Mesendoderm (in vitro differentiated cells): Measurements from ENCODE around the gene TRIM46.
"Not testable (repeated sequence)": the region's sequence is repeated elsewhere in the genome, so short reads cannot be mapped to it uniquely, and the experiment has no call there.

Source experiments
- DNase-seq: peaks from one replicate; pipeline ENCODE4 v3.0.0; 2013
- H2AK5ac ChIP-seq: 2 replicates; pipeline ENCODE4 v1.6.1; 2013; ENCODE audit warnings: low read length, inconsistent platforms
- H2BK120ac ChIP-seq: 2 replicates; pipeline ENCODE4 v1.6.1; 2013; ENCODE audit warnings: low read depth, mild to moderate bottlenecking, low read length, moderate library complexity, mixed read lengths
- H2BK15ac ChIP-seq: replicated peaks from 2 replicates; pipeline ENCODE4 v1.6.1; 2013; ENCODE audit warnings: low read depth, mild to moderate bottlenecking, moderate library complexity
- H2BK5ac ChIP-seq: 2 replicates; pipeline ENCODE4 v1.6.1; 2013; ENCODE audit warnings: low read length, inconsistent platforms
- H3K18ac ChIP-seq: 2 replicates; pipeline ENCODE4 v1.6.1; 2013; ENCODE audit warnings: mild to moderate bottlenecking, low read length, mixed read lengths
- H3K23ac ChIP-seq: one replicate; pipeline ENCODE4 v1.6.1; 2013; ENCODE audit warnings: low read length
- H3K27ac ChIP-seq: 2 replicates; pipeline ENCODE4 v1.5.1; 2013; ENCODE audit warnings: low read depth, mild to moderate bottlenecking, inconsistent platforms, low read length, moderate library complexity
- H3K27me3 ChIP-seq: 2 replicates; pipeline ENCODE4 v1.6.1; 2013; ENCODE audit warnings: low read length, control low read depth, mild to moderate bottlenecking, inconsistent platforms; ENCODE audit not compliant: insufficient read depth, poor library complexity
- H3K36me3 ChIP-seq: 2 replicates; pipeline ENCODE4 v1.6.1; 2013; ENCODE audit warnings: low read length, inconsistent platforms; ENCODE audit not compliant: control insufficient read depth, insufficient read depth
- H3K4ac ChIP-seq: one replicate; pipeline ENCODE4 v1.6.1; 2013; ENCODE audit warnings: low read depth, mild to moderate bottlenecking, low read length, moderate library complexity
- H3K4me1 ChIP-seq: 2 replicates; pipeline ENCODE4 v1.6.1; 2013; ENCODE audit warnings: low read depth, low read length, inconsistent platforms; ENCODE audit not compliant: control insufficient read depth
- H3K4me2 ChIP-seq: 2 replicates; pipeline ENCODE4 v1.6.1; 2013; ENCODE audit warnings: low read length
- H3K4me3 ChIP-seq: 2 replicates; pipeline ENCODE4 v1.5.1; 2013; ENCODE audit warnings: mild to moderate bottlenecking, low read length
- H3K56ac ChIP-seq: one replicate; pipeline ENCODE4 v1.6.1; 2013; ENCODE audit warnings: low read length
- H3K79me1 ChIP-seq: 2 replicates; pipeline ENCODE4 v1.6.1; 2013; ENCODE audit warnings: low read length, inconsistent platforms
- H3K79me2 ChIP-seq: 2 replicates; pipeline ENCODE4 v1.6.1; 2013; ENCODE audit warnings: mild to moderate bottlenecking, low read length; ENCODE audit not compliant: control insufficient read depth, insufficient read depth
- H3K9ac ChIP-seq: 2 replicates; pipeline ENCODE4 v1.6.1; 2013; ENCODE audit warnings: low read length, inconsistent platforms
- H4K5ac ChIP-seq: one replicate; pipeline ENCODE4 v1.6.1; 2013; ENCODE audit warnings: low read length
- H4K8ac ChIP-seq: one replicate; pipeline ENCODE4 v1.6.1; 2013; ENCODE audit warnings: low read depth, mild to moderate bottlenecking, control low read depth, low read length, moderate library complexity
- WGBS: extraction: QIAGEN DNeasy Blood & Tissue Kit; methylation state at CpG from one replicate; pipeline ENCODE4 v1.1.7; 2013; ENCODE audit warnings: low lambda C conversion rate, missing lambda C conversion rate; ENCODE audit not compliant: insufficient coverage; ENCODE audit errors: extremely low coverage; 5-methylcytosine and 5-hydroxymethylcytosine counted together

TRIM46 gene

GRCh38 chr1:155186067-155186793, 12.6 kb downstream of the TRIM46 start:
- Histone ChIP-seq H3K4me1 (no peaks in the 10 kb centered on the region), H3K9ac (no peak overlapping the region), H2BK5ac (no peak overlapping the region), H3K56ac (no peak overlapping the region), H3K27ac (no peak overlapping the region), H2BK15ac (no peak overlapping the region), H3K18ac (no peak overlapping the region), H3K23ac (no peak overlapping the region), H3K36me3 (no peaks in the 10 kb centered on the region), H4K5ac (no peak overlapping the region), H3K4ac (no peak overlapping the region), H2BK120ac (no peak overlapping the region), H4K8ac (no peak overlapping the region), H3K79me1 (no peaks in the 10 kb centered on the region), H3K4me2 (no peak overlapping the region), H3K4me3 (no peak overlapping the region), H2AK5ac (no peak overlapping the region), H3K79me2 (no peaks in the 10 kb centered on the region), H3K27me3 (no peaks in the 10 kb centered on the region)
- WGBS, result no CpG with 5 or more reads among the region's 8 CpGs
- DNase-seq, result no peak

GRCh38 chr1:155186794-155187455, 13.3 kb downstream of the TRIM46 start:
- H3K18ac ChIP-seq, result no peak overlapping the region

DNA sequence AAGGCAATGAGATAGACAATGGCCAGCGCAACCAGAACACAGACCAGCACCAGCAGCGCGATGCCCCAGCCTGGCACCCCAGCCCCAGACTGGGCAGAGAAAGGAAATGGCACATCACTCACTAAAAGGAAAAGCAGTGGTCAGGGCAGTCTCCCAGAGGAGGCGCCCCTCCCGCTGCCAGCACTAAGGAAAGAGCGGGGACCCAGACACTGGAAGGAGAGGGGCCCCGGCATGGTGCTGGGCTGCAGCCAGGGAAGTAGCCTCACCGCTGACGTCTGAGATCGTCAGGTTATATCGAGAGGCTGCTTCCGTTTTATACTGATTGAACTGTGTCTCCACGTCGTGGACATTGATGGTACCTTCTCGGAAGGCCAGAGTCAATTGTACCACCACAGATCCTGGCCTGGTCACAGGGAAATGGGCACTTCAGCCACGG, 13.8 kb downstream of the TRIM46 start:
- H3K36me3 ChIP-seq, result no peaks in the 10 kb centered on the region
- no peaks in the 10 kb centered on the region for H3K4me1 ChIP-seq
- WGBS, result no CpG with 5 or more reads among the region's 16 CpGs
- H4K5ac ChIP-seq, result no peak overlapping the region
- H3K79me2 ChIP-seq, result no peaks in the 10 kb centered on the region
- no peak overlapping the region for H3K9ac ChIP-seq
- H3K4ac ChIP-seq, result no peak overlapping the region
- H3K23ac ChIP-seq, result no peak overlapping the region
- no peaks in the 10 kb centered on the region for H3K79me1 ChIP-seq
- DNase-seq, result no peak
- H3K56ac ChIP-seq, result no peak overlapping the region
- H2BK5ac ChIP-seq, result no peak overlapping the region
- no peaks in the 10 kb centered on the region for H3K27me3 ChIP-seq
- H3K4me2 ChIP-seq, result no peak overlapping the region
- no peak overlapping the region for H3K18ac ChIP-seq
- no peak overlapping the region for H2BK120ac ChIP-seq
- no peak overlapping the region for H3K27ac ChIP-seq
- no peak overlapping the region for H4K8ac ChIP-seq
- no peak overlapping the region for H3K4me3 ChIP-seq
- H2AK5ac ChIP-seq, result no peak overlapping the region
- H2BK15ac ChIP-seq, result no peak overlapping the region

More at GRCh38 chr1:155186794-155187455, 13.3 kb downstream of the TRIM46 start:
- no peak overlapping the region for H2BK120ac ChIP-seq
- no peak overlapping the region for H3K27ac ChIP-seq
- H3K79me2 ChIP-seq, result no peaks in the 10 kb centered on the region
- H3K23ac ChIP-seq, result no peak overlapping the region
- no peak overlapping the region for H3K4ac ChIP-seq
- no peak overlapping the region for H2BK15ac ChIP-seq
- no peak overlapping the region for H3K9ac ChIP-seq
- H3K4me3 ChIP-seq, result no peak overlapping the region
- WGBS, result no CpG with 5 or more reads among the region's 14 CpGs
- no peaks in the 10 kb centered on the region for H3K79me1 ChIP-seq
- H3K4me2 ChIP-seq, result no peak overlapping the region
- no peak overlapping the region for H2BK5ac ChIP-seq
- H3K56ac ChIP-seq, result no peak overlapping the region
- DNase-seq, result no peak
- H4K8ac ChIP-seq, result no peak overlapping the region
- H3K27me3 ChIP-seq, result no peaks in the 10 kb centered on the region
- H3K4me1 ChIP-seq, result no peaks in the 10 kb centered on the region
- H3K36me3 ChIP-seq, result no peaks in the 10 kb centered on the region
- H4K5ac ChIP-seq, result no peak overlapping the region
- H2AK5ac ChIP-seq, result no peak overlapping the region

GRCh38 chr1:155188268-155188667, 14.6 kb downstream of the TRIM46 start:
- H3K56ac ChIP-seq, result no peak overlapping the region
- no peak overlapping the region for H2BK120ac ChIP-seq
- H3K36me3 ChIP-seq, result no peaks in the 10 kb centered on the region
- H3K79me2 ChIP-seq, result no peaks in the 10 kb centered on the region
- no peaks in the 10 kb centered on the region for H3K4me1 ChIP-seq
- no peak overlapping the region for H4K5ac ChIP-seq
- H3K23ac ChIP-seq, result no peak overlapping the region
- no peak overlapping the region for H3K9ac ChIP-seq
- H2AK5ac ChIP-seq, result no peak overlapping the region
- no peak overlapping the region for H3K27ac ChIP-seq
- H2BK5ac ChIP-seq, result no peak overlapping the region
- no peak overlapping the region for H3K4me3 ChIP-seq
- DNase-seq, result no peak
- no peak overlapping the region for H3K4ac ChIP-seq
- H4K8ac ChIP-seq, result no peak overlapping the region
- no peaks in the 10 kb centered on the region for H3K79me1 ChIP-seq
- no peak overlapping the region for H3K18ac ChIP-seq
- no peak overlapping the region for H2BK15ac ChIP-seq
- no CpG with 5 or more reads among the region's 14 CpGs for WGBS
- H3K4me2 ChIP-seq, result no peak overlapping the region
- no peaks in the 10 kb centered on the region for H3K27me3 ChIP-seq

DNA sequence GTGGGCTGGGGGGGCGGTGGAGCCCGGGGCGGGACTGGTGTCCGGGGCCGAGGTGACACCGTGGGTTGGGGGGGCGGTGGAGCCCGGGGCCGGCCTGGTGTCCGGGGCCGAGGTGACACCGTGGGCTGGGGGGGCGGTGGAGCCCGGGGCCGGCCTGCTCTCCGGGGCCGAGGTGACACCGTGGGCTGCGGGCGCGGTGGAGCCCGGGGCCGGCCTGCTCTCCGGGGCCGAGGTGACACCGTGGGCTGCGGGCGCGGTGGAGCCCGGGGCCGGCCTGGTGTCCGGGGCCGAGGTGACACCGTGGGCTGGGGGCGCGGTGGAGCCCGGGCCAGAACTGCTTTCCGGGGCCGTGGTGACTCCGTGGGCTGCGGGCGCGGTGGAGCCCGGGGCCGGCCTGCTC, 16.3 kb downstream of the TRIM46 start:
- WGBS, result no CpG with 5 or more reads among the region's 45 CpGs

More for the DNA sequence above, 16.3 kb downstream of the TRIM46 start:
- H3K4ac ChIP-seq, H3K36me3 ChIP-seq, H3K27me3 ChIP-seq, H3K56ac ChIP-seq, H3K4me2 ChIP-seq, H4K5ac ChIP-seq, H3K4me1 ChIP-seq, H2BK15ac ChIP-seq, H3K27ac ChIP-seq, H3K79me2 ChIP-seq, DNase-seq, H2BK120ac ChIP-seq, H3K23ac ChIP-seq, H3K18ac ChIP-seq, H3K9ac ChIP-seq, H4K8ac ChIP-seq, H3K79me1 ChIP-seq, H3K4me3 ChIP-seq, H2AK5ac ChIP-seq, H2BK5ac ChIP-seq: not testable (repeated sequence)
